K562 (cell line): Measurements from ENCODE around the gene CDKL4. TPM values are rescaled to one million over a fixed set of nuclear protein-coding genes. Genes with fewer than 3 reads are reported as not detected.

ENCODE experiments used
- ATAC-seq: fragments of 200-7000 bp; cut with Tn5 transposase; 3 replicates; pipeline ENCODE4 v1.9.1; 2020; ENCODE audit warnings: moderate library complexity
- BruUV-seq: library from RNA; stranded (reverse); fragments of 400-500 nt; replicated peaks from 2 replicates; lab custom pipeline; 2021; lab: Mats Ljungman, UMichigan
- CTCF ChIA-PET: fragments of 300-600 bp; formaldehyde crosslinking; extraction: SDS; loops from one replicate; lab custom pipeline; 2021; ENCODE audit warnings: low intra/inter-chr PET ratio; lab: Yijun Ruan, JAX
- POLR2A ChIA-PET: fragments of 300-600, 350-650 bp; sonication (Branson Sonifier 250); formaldehyde crosslinking; extraction: SDS; loops from one replicate; lab custom pipeline; 2021; ENCODE audit warnings: antibody characterized with exemption, inconsistent platforms; lab: Yijun Ruan, JAX
- DNase-seq, 4 experiments: peaks; one replicate each; pipeline versions ENCODE4 v3.0.0 to v3.0.0-alpha.2; 2011 to 2018; ENCODE audit warnings: low spot score in 3 of 4, mixed read lengths in 3 of 4; ENCODE audit errors: extremely low read depth in 1 of 4
- FAIRE-seq: peaks from 2 replicates; lab custom pipeline; 2011; peaks lifted over from hg19 to GRCh38; lab: Jason Lieb, UNC
- H2AFZ ChIP-seq: 2 replicates; pipeline ENCODE4 v1.6.0; 2011; ENCODE audit warnings: low read depth, low read length, control low read depth, inconsistent platforms
- H3K27ac ChIP-seq: fragments of 200-600 bp; 3 replicates; pipeline ENCODE4 v1.8.0; 2011; ENCODE audit warnings: low read depth, mild to moderate bottlenecking, control low read depth, inconsistent platforms, low read length, moderate library complexity, mixed read lengths; ENCODE audit errors: extremely low read depth
- H3K27me3 ChIP-seq, 2 experiments: fragments of 300-600 bp in 1 of 2; 2 replicates in 1 of 2; 3 replicates in 1 of 2; pipeline versions ENCODE4 v1.6.0 to v1.8.0; 2011; ENCODE audit warnings: inconsistent platforms in 2 of 2, low read length in 2 of 2, mild to moderate bottlenecking in 1 of 2, mixed read lengths in 1 of 2, moderate library complexity in 1 of 2; ENCODE audit not compliant: control insufficient read depth in 2 of 2, insufficient read depth in 2 of 2
- H3K36me3 ChIP-seq: fragments of 300-600 bp; 3 replicates; pipeline ENCODE4 v1.8.0; 2011; ENCODE audit warnings: mild to moderate bottlenecking, low read length, inconsistent platforms; ENCODE audit not compliant: control insufficient read depth, insufficient read depth
- H3K4me1 ChIP-seq, 2 experiments: fragments of 200-600 bp in 1 of 2; replicated peaks in 1 of 2; 2 replicates in 1 of 2; 3 replicates in 1 of 2; pipeline versions ENCODE4 v1.5.1 to v1.8.0; 2011; ENCODE audit warnings: inconsistent platforms in 2 of 2, low read length in 2 of 2, mild to moderate bottlenecking in 1 of 2, mixed read lengths in 1 of 2, moderate library complexity in 1 of 2; ENCODE audit not compliant: control insufficient read depth in 2 of 2, insufficient read depth in 2 of 2
- H3K4me2 ChIP-seq: 2 replicates; pipeline ENCODE4 v1.6.1; 2011; ENCODE audit warnings: low read length, control low read depth, inconsistent platforms, mixed read lengths; ENCODE audit not compliant: insufficient read depth
- H3K4me3 ChIP-seq: fragments of 200-600 bp; sonication (generic), shearing (Covaris generic); 2 replicates; pipeline ENCODE4 v1.5.1; 2016; ENCODE audit warnings: control low read depth, inconsistent platforms
- H3K79me2 ChIP-seq: fragments of 200-600 bp; 3 replicates; pipeline ENCODE4 v1.8.0; 2011; ENCODE audit warnings: low read length, inconsistent platforms; ENCODE audit not compliant: control insufficient read depth, insufficient read depth
- H3K9ac ChIP-seq, 2 experiments: 2 replicates each; pipeline versions ENCODE4 v1.6.0 to v1.6.1; 2011; ENCODE audit warnings: low read depth in 2 of 2, low read length in 2 of 2, control low read depth in 1 of 2, inconsistent platforms in 1 of 2, mild to moderate bottlenecking in 1 of 2, mixed read lengths in 1 of 2; ENCODE audit not compliant: insufficient read depth in 1 of 2
- H3K9me1 ChIP-seq: one replicate; pipeline ENCODE4 v1.6.0; 2011; ENCODE audit warnings: inconsistent platforms, mild to moderate bottlenecking, low read length, moderate library complexity; ENCODE audit not compliant: control insufficient read depth, insufficient read depth
- H3K9me3 ChIP-seq: replicated peaks from 2 replicates; pipeline ENCODE4 v1.5.1; 2011; ENCODE audit warnings: low read depth, low read length, inconsistent platforms; ENCODE audit not compliant: control insufficient read depth, insufficient read depth
- H4K20me1 ChIP-seq: replicated peaks from 2 replicates; pipeline ENCODE4 v1.6.1; 2011; ENCODE audit warnings: low read length, inconsistent platforms, mixed read lengths; ENCODE audit not compliant: control insufficient read depth, insufficient read depth
- ARID1B ChIP-seq: fragments of 450-650 bp; IDR thresholded peaks from 2 replicates; pipeline ENCODE4 v1.6.1; 2016; ENCODE audit warnings: antibody characterized with exemption, mild to moderate bottlenecking, inconsistent platforms
- CEBPZ ChIP-seq: fragments of 150-350 bp; IDR thresholded peaks from 2 replicates; pipeline ENCODE4 v1.6.1; 2014; ENCODE audit warnings: low read depth, mild to moderate bottlenecking, low read length, borderline replicate concordance
- ESRRA ChIP-seq: fragments of 450-650 bp; IDR thresholded peaks from 2 replicates; pipeline ENCODE4 v1.6.1; 2014; ENCODE audit warnings: low read depth, mild to moderate bottlenecking, moderate library complexity, borderline replicate concordance
- IFI16 ChIP-seq: fragments of 250-450 bp; sonication (Bioruptor Pico); IDR thresholded peaks from 2 replicates; pipeline ENCODE4 v2.1.2; 2022; ENCODE audit warnings: mild to moderate bottlenecking, inconsistent platforms
- POLR2A ChIP-seq: fragments of 450-650 bp; conservative IDR thresholded peaks from 2 replicates; pipeline ENCODE4 v1.6.1; 2016
- TOE1 ChIP-seq, 2 experiments: fragments of 450-650 bp in 1 of 2; sonication (generic) in 1 of 2; formaldehyde crosslinking in 1 of 2; IDR thresholded peaks; 2 replicates each; pipeline versions ENCODE4 v1.7.1 to v1.8.0; 2016 to 2022; ENCODE audit warnings: borderline replicate concordance in 2 of 2, mild to moderate bottlenecking in 2 of 2, antibody characterized with exemption in 1 of 2, inconsistent platforms in 1 of 2, low read depth in 1 of 2, missing genetic modification reagents in 1 of 2, moderate library complexity in 1 of 2
- ZNF133 ChIP-seq: fragments of 250-450 bp; sonication (Bioruptor Pico); IDR thresholded peaks from 2 replicates; pipeline ENCODE4 v1.4.0; 2020; ENCODE audit warnings: mild to moderate bottlenecking
- WGBS: fragments of 100-300 bp; shearing (Covaris generic); methylation state at CpG from one replicate; pipeline ENCODE4 v1.1.6; 2016; ENCODE audit warnings: low coverage, mixed read lengths; ENCODE audit not compliant: insufficient coverage; ENCODE audit errors: missing lambda C conversion rate; 5-methylcytosine and 5-hydroxymethylcytosine counted together
- in situ Hi-C: fragments of 300-500 bp; cut with MboI; formaldehyde crosslinking; loops from 4 replicates; pipeline ENCODE4 v1.15.0; 2018; ENCODE audit warnings: inconsistent platforms, mixed read lengths
- intact Hi-C: fragments of 100-400 bp; cut with micrococcal nuclease; formaldehyde crosslinking; loops from 2 replicates; pipeline ENCODE4 v1.14.2; 2022
- polyA plus RNA-seq, 8 experiments: library from polyadenylated mRNA; depleted of rRNA in 4 of 8; stranded (reverse) in 5 of 8; unstranded in 3 of 8; fragments of >200 nt; fragmentation: Nextera tagmentation in 2 of 8; fragmentation: Illumina TruSeq in 1 of 8; extraction: Ambion mirVana in 2 of 8; extraction: Trizol in 1 of 8; gene quantifications; 2 replicates each; pipeline versions ENCODE4 v1.2.1 to v1.2.3, GENCODE V29; 2011 to 2014; ENCODE audit warnings: inconsistent platforms in 1 of 8, missing spikeins in 1 of 8
- total RNA-seq, 7 experiments: library from RNA; depleted of rRNA in 6 of 7; stranded (reverse); fragments of >200 nt in 6 of 7; fragmentation: Illumina TruSeq in 2 of 7; extraction: Trizol in 2 of 7; gene quantifications; 2 replicates each; pipeline versions ENCODE4 v1.2.1 to v1.2.3, GENCODE V29; 2011 to 2021; ENCODE audit warnings: low replicate concordance in 1 of 7
- TF ChIP-seq, protein P1 (sequence below): fragments of 450-650 bp; IDR thresholded peaks from 2 replicates; pipeline ENCODE4 v1.6.1; 2016; ENCODE audit warnings: missing biosample characterization, missing genetic modification characterization

CDKL4 gene
- total and polyA plus RNA-seq, 9 of the 15 experiments (the other 6 are each of a cell fraction or from before 2014, with no cell fraction given): not detected

DNA sequence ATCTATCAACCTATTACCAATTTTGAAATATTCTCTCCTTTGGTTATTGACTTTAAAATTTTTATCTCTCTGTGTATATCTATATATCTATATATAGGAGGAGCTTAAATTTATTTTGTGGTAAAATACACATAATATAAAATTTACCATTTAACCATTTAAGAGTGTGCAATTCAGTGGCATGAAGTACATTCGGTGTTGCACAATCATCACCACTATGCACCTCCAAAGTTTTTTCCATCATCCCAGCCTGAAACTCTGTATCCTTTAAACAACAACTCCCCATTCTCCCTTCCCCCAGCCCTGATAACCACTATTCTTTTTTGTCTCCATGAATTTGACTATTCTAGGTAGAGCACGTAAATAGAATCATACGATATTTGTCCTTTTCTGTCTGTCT is 49.1 kb downstream of the CDKL4 start (continued):
- TF ChIP-seq CEBPZ: no peak
- no peak for TF ChIP-seq POLR2A

GRCh38 chr2:39188960-39189494 is 54.7 kb downstream of the CDKL4 start:
- POLR2A ChIA-PET: interaction anchor here (0.6 kb wide), 1 partner anchor 386 kb away, joined by 3 read pairs; no protein-coding TSS in a partner anchor
- H4K20me1 ChIP-seq: no peaks in the 10 kb centered on the region
- no peaks in the 10 kb centered on the region for H3K36me3 ChIP-seq
- H3K9me3 ChIP-seq: no peaks in the 10 kb centered on the region
- in situ Hi-C loops: no loop called here
- no peaks in the 10 kb centered on the region for H3K9me1 ChIP-seq
- H3K27me3 ChIP-seq: no peaks in the 10 kb centered on the region
- BruUV-seq: no TSS peak
- intact Hi-C loops: no loop called here
- no peak overlapping the region for H3K27ac ChIP-seq
- 25% methylated on average over 4 of the region's 4 CpGs for WGBS
- no peak overlapping the region for H3K4me2 ChIP-seq
- no peak overlapping the region for H3K9ac ChIP-seq
- peak; percentile 26 for FAIRE-seq
- H3K79me2 ChIP-seq: no peaks in the 10 kb centered on the region
- no peak for ATAC-seq
- CTCF ChIA-PET: no interaction called here
- DNase-seq: no peak
- no peak overlapping the region for H3K4me3 ChIP-seq
- H3K4me1 ChIP-seq: no peaks in the 10 kb centered on the region
- no peak overlapping the region for H2AFZ ChIP-seq
- TF ChIP-seq TOE1 (IDR thresholded peaks at IDR 0.05; ENCODE audit: borderline replicate concordance) (no peak), TOE1 (CRISPR knock-in tag; IDR thresholded peaks at IDR 0.05; ENCODE audit: borderline replicate concordance, low read depth) (no peak), IFI16 (CRISPR knock-in tag) (no peak), ARID1B (no peak), ZNF133 (CRISPR knock-in tag) (no peak), ESRRA (no peak)
- TF ChIP-seq, protein P1, sequence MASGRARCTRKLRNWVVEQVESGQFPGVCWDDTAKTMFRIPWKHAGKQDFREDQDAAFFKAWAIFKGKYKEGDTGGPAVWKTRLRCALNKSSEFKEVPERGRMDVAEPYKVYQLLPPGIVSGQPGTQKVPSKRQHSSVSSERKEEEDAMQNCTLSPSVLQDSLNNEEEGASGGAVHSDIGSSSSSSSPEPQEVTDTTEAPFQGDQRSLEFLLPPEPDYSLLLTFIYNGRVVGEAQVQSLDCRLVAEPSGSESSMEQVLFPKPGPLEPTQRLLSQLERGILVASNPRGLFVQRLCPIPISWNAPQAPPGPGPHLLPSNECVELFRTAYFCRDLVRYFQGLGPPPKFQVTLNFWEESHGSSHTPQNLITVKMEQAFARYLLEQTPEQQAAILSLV (tag): no peak
